Kidney glomerular epithelial cell (primary cell): ENCODE data around the gene SEMA4D.

Experiments
- DNase-seq: peaks from one replicate; lab custom pipeline; 2025; lab: John Stamatoyannopoulos, UW

The SEMA4D gene

GRCh38 chr9:89428901-89429890, 68.7 kb downstream of the SEMA4D start:
- DNase-seq, result no peak

- no peak for DNase-seq
These were observed 69.6 kb downstream of the SEMA4D start for GRCh38 chr9:89428222-89428761.

- no peak for DNase-seq
These were observed 70.2 kb downstream of the SEMA4D start for GRCh38 chr9:89427621-89428221.

- DNase-seq, result no peak
These were observed 71.4 kb downstream of the SEMA4D start for GRCh38 chr9:89426384-89426961.

- DNase-seq, result no peak
These were observed 72.0 kb downstream of the SEMA4D start for GRCh38 chr9:89425921-89426383.

GRCh38 chr9:89425024-89425805, 72.7 kb downstream of the SEMA4D start:
- no peak for DNase-seq

- no peak for DNase-seq
These were observed 75.5 kb downstream of the SEMA4D start for GRCh38 chr9:89422151-89422975.

- no peak for DNase-seq
These were observed 76.3 kb downstream of the SEMA4D start for GRCh38 chr9:89421595-89421994.

- no peak for DNase-seq
These were observed 77.3 kb downstream of the SEMA4D start for GRCh38 chr9:89420397-89421178.

- no peak for DNase-seq
These were observed 77.9 kb downstream of the SEMA4D start for GRCh38 chr9:89419978-89420394.

GRCh38 chr9:89418882-89419640, 78.9 kb downstream of the SEMA4D start:
- no peak for DNase-seq

- DNase-seq, result no peak
These were observed 79.5 kb downstream of the SEMA4D start for GRCh38 chr9:89418474-89418845.

GRCh38 chr9:89417832-89418473, 80.0 kb downstream of the SEMA4D start:
- no peak for DNase-seq

- no peak for DNase-seq
These were observed 83.1 kb downstream of the SEMA4D start for GRCh38 chr9:89414670-89415324.

- no peak for DNase-seq
These were observed 83.8 kb downstream of the SEMA4D start for GRCh38 chr9:89413963-89414638.

GRCh38 chr9:89412951-89413350, 85.0 kb downstream of the SEMA4D start:
- no peak for DNase-seq

GRCh38 chr9:89412541-89412940, 85.4 kb downstream of the SEMA4D start:
- DNase-seq, result no peak

GRCh38 chr9:89411759-89412158, 86.2 kb downstream of the SEMA4D start:
- no peak for DNase-seq
